ENCODE measurements around the gene HMGA1. TPM values are rescaled to one million over a fixed set of nuclear protein-coding genes. Genes with fewer than 3 reads are reported as not detected.

The HMGA1 gene
- total and polyA plus RNA-seq, 2 of the 13 experiments (the other 11 are each of a cell fraction or from before 2014, with no cell fraction given) = 117 to 145 TPM

GRCh38 chr6:34248727-34249468, 12.2 kb downstream of the HMGA1 start, which contains the start of gene SMIM29 (continued):
- TF ChIP-seq ZNF441 (CRISPR knock-in tag; IDR thresholded peaks at IDR 0.05; ENCODE audit: borderline replicate concordance) = peak; percentile 68
- peak; percentile 72; the same call in 1 of the 2 replicates for TF ChIP-seq MYPOP (CRISPR knock-in tag; IDR thresholded peaks at IDR 0.05)
- 0 out of 2 replicates have a peak, but pooled peaks have one; percentile 60 for TF ChIP-seq ZNF839 (CRISPR knock-in tag; IDR thresholded peaks at IDR 0.05; ENCODE audit: borderline replicate concordance)
- peak; percentile 15; the same call in 1 of the 2 replicates for TF ChIP-seq ZNF235 (CRISPR knock-in tag; IDR thresholded peaks at IDR 0.05; ENCODE audit: borderline replicate concordance)
- TF ChIP-seq, protein P1, sequence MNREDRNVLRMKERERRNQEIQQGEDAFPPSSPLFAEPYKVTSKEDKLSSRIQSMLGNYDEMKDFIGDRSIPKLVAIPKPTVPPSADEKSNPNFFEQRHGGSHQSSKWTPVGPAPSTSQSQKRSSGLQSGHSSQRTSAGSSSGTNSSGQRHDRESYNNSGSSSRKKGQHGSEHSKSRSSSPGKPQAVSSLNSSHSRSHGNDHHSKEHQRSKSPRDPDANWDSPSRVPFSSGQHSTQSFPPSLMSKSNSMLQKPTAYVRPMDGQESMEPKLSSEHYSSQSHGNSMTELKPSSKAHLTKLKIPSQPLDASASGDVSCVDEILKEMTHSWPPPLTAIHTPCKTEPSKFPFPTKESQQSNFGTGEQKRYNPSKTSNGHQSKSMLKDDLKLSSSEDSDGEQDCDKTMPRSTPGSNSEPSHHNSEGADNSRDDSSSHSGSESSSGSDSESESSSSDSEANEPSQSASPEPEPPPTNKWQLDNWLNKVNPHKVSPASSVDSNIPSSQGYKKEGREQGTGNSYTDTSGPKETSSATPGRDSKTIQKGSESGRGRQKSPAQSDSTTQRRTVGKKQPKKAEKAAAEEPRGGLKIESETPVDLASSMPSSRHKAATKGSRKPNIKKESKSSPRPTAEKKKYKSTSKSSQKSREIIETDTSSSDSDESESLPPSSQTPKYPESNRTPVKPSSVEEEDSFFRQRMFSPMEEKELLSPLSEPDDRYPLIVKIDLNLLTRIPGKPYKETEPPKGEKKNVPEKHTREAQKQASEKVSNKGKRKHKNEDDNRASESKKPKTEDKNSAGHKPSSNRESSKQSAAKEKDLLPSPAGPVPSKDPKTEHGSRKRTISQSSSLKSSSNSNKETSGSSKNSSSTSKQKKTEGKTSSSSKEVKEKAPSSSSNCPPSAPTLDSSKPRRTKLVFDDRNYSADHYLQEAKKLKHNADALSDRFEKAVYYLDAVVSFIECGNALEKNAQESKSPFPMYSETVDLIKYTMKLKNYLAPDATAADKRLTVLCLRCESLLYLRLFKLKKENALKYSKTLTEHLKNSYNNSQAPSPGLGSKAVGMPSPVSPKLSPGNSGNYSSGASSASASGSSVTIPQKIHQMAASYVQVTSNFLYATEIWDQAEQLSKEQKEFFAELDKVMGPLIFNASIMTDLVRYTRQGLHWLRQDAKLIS (CRISPR knock-in tag; IDR thresholded peaks at IDR 0.05) = no peak
- TF ChIP-seq ZNF781 (CRISPR knock-in tag; IDR thresholded peaks at IDR 0.05; ENCODE audit: borderline replicate concordance, not compliant biosample characterization) = no peak
- TF ChIP-seq STAT5B (CRISPR knock-in tag; IDR thresholded peaks at IDR 0.05) = no peak
- TF ChIP-seq PTBP1 (IDR thresholded peaks at IDR 0.05; ENCODE audit: low read depth, low read length, poor library complexity, severe bottlenecking) = peak; percentile 75
- TF ChIP-seq, protein P2, sequence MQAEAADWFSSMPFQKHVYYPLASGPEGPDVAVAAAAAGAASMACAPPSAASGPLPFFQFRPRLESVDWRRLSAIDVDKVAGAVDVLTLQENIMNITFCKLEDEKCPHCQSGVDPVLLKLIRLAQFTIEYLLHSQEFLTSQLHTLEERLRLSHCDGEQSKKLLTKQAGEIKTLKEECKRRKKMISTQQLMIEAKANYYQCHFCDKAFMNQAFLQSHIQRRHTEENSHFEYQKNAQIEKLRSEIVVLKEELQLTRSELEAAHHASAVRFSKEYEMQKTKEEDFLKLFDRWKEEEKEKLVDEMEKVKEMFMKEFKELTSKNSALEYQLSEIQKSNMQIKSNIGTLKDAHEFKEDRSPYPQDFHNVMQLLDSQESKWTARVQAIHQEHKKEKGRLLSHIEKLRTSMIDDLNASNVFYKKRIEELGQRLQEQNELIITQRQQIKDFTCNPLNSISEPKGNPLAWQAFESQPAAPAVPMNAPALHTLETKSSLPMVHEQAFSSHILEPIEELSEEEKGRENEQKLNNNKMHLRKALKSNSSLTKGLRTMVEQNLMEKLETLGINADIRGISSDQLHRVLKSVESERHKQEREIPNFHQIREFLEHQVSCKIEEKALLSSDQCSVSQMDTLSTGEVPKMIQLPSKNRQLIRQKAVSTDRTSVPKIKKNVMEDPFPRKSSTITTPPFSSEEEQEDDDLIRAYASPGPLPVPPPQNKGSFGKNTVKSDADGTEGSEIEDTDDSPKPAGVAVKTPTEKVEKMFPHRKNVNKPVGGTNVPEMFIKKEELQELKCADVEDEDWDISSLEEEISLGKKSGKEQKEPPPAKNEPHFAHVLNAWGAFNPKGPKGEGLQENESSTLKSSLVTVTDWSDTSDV (CRISPR knock-in tag; IDR thresholded peaks at IDR 0.05) = no peak
- no peak for TF ChIP-seq SP140L (CRISPR knock-in tag; IDR thresholded peaks at IDR 0.05; ENCODE audit: borderline replicate concordance)
- TF ChIP-seq MNT (IDR thresholded peaks at IDR 0.05) = 0 out of 2 replicates have a peak, but pooled peaks have one; percentile 32
- peak; percentile 82 for TF ChIP-seq ERF (CRISPR knock-in tag; IDR thresholded peaks at IDR 0.05)
- no peak for TF ChIP-seq SRSF1 (optimal IDR thresholded peaks at IDR 0.05; ENCODE audit: low read depth, low read length)
- no peak for TF ChIP-seq RBM22 (optimal IDR thresholded peaks at IDR 0.05; ENCODE audit: low read length)
- TF ChIP-seq ZFP90 (CRISPR knock-in tag; IDR thresholded peaks at IDR 0.05; ENCODE audit: borderline replicate concordance) = no peak; the same call in 1 of the 2 replicates
- TF ChIP-seq THYN1 (CRISPR knock-in tag; IDR thresholded peaks at IDR 0.05; ENCODE audit: borderline replicate concordance, low read depth) = no peak
- no peak for TF ChIP-seq NFE2L2 (IDR thresholded peaks at IDR 0.05; ENCODE audit: low read length)

Data from HepG2 (cell line).